HG03575 (cell line): ENCODE results near the gene CBARP.

Experiments
- ATAC-seq: cut with Tn5 transposase; IDR thresholded peaks from one replicate; pipeline ENCODE4 v1.9.1; 2021; ENCODE audit not compliant: unreplicated experiment, insufficient number of reproducible peaks, low FRiP score; ENCODE audit errors: extremely low read depth

The CBARP gene

DNA sequence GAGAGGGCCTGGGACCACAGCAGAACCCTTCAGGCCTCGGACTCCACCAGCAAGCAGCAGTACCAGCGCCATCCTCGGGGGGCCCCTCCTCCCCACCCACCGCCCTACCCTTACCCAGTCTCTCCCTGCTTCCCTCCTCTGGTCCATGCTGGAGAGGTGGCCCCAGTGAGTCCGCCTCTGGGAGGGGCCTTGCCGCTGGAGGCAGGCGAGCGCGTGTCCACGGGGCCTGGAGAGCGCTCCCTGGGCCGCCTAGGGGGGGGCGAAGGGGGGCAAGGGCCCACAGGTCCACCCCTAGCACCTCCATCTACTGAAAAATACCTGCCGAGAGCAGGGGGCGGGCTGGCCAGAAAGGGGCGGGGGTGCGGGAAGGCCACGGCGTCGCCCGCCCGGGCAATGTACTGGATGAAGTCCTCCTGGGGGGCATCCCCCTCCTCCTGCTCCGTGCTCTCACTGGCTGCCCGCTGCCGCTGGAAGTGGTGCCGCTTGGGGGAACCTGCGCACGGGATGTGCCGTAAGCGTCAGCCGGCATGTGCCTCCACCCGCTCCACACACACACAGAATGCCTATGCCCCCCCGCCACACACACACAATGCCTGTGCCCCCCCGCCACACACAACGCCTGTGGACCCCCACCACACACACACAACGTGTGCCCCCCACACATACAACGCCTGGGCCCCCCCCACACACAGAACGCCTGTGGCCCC is 6.9 kb downstream of the CBARP start:
- ATAC-seq = no peak

DNA sequence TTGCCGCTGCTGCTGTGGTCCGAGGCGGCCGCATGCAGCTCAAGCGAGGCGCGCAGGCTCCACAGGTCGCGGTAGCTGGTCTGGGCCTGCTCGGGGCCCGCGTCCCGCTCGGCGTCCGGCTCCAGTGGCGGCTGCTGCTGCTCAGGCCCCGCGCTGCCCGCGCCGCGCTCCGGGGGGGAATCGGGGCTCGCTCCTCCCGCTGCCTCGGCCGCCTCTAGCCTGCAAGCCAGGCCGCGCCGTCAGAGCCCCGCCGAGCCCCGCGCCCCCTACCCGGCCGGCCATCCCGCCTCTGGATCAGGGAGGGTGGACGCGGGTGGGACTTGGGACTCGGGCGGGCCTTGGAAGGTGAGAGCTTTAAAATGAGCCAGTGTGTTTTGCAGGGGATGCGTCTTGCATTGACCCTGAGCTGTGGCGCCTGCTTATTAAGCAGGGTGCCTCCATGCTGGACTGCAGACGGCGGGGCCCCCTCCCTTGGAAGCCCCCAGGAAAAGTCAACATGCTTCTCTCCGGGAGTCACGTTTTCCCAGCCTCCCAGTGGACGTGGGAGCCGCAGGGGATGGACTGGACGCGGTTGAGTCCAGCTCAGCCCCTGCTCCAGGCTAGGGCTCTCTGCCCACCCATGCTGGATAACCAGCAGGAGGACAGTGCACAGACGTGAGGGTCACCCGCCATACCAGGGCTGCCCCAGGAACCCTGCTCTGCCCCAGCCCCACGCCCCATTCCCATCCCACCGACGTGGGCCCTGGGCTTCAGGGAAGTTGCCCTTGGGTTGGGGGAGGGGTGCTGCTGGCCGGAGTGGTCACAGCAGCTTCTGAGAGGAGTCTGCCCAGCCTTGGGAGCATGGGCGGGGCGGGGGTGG is 7.7 kb downstream of the CBARP start:
- no peak for ATAC-seq

DNA sequence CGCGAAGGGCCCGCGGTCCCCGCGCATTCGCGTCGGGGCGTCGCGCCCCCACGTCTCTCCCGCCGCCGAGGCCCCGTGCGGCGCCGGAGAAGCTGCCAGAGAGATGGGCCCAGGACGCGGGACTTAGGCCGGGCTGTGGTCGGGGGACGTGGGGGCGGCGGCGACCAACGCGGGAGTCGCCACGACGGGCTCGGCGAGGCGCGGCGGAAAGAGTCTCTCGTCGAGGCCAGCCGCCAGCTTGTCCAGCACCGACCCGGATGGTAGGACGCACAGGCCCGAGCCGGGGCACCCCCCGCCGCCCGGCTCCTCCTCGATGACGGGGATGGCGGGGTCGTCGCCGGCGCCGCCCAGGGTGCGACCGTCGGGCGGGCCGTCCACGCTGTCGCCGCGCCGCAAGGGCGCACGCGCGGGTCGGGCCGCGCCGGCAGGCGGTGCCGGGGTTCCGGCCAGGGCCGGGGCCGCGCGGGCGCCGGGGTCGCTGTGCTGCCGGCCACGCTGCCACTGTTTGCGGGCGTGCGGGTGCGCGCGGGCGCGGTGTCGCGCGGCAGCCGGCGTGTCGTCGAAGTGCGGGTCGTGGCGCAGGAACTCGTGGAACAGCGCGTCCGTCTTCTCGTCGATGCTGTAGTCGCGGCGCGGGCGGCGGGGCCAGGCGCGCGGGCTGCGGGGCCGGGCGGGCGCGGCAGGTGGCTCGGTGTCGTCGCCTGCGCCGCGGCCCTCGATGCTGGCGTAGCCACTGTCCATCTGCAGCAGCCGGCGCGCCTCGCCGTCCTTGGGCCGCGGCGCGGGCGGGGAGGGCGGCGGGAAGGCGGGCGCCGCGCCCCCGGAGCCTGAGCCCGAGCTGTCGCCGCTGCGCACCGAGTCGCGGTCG is 8.5 kb downstream of the CBARP start:
- no peak for ATAC-seq

DNA sequence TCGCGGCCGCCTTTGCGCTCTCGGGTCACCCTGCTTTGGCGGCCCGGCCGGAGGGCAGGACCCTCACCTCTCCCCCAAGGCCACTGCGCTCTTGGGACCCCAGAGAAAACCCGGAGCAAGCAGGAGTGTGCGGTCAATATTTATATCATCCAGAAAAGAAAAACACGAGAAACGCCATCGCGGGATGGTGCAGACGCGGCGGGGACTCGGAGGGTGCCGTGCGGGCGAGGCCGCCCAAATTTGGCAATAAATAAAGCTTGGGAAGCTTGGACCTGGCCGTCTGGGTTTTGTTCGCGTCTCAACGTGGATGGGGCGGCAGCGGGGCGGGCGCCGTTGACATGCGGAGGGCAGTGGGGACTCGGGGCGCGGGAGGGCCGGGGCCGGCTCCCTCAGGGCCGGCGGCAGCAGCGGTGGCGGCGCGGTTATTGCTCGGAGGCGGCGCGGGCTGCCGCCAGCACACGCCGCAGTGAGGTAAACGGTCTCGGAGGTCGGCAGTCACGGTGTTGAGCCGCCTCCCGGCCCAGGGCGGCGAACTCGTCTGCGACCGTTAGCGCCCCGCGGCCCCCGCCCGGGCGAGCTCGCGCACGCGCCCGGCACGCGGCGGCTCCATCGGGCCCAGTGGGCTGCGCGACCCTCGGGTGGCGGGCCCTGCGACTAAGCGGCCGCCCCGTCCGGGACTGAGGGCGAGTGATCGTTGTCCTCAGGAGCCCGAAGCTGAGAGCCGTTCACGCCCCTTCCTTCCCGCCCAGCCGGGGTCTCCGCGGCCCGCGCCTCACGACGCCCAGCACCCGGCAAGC is 9.4 kb downstream of the CBARP start:
- ATAC-seq = no peak

DNA sequence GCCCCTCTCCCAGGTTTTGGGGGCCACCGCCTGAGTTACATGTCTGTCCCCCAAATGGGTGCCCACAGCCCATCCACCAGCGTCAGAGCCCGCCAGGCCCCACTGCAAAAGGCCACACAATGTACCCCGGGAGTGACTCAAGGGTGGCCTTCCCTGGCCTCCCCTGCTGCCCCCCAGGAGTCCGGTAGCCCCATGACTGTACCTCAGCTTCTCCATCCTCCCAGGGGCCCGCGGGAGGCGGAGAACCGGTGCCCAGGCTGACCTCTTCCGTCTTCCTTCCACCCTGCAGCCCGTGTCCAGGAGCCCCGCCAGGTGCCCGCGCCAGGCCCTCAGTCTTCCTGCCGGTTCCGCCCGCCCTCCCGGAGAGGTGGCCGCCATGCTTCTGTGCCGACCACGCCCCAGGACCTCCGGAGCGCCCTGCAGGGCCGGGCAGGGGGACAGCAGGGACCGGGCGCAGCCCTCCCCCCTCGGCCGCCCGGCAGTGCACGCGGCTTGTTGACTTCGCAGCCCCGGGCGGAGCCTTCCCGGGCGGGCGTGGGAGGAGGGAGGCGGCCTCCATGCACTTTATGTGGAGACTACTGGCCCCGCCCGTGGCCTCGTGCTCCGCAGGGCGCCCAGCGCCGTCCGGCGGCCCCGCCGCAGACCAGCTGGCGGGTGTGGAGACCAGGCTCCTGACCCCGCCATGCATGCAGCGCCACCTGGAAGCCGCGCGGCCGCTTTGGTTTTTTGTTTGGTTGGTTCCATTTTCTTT is 10.3 kb downstream of the CBARP start:
- ATAC-seq = no peak

DNA sequence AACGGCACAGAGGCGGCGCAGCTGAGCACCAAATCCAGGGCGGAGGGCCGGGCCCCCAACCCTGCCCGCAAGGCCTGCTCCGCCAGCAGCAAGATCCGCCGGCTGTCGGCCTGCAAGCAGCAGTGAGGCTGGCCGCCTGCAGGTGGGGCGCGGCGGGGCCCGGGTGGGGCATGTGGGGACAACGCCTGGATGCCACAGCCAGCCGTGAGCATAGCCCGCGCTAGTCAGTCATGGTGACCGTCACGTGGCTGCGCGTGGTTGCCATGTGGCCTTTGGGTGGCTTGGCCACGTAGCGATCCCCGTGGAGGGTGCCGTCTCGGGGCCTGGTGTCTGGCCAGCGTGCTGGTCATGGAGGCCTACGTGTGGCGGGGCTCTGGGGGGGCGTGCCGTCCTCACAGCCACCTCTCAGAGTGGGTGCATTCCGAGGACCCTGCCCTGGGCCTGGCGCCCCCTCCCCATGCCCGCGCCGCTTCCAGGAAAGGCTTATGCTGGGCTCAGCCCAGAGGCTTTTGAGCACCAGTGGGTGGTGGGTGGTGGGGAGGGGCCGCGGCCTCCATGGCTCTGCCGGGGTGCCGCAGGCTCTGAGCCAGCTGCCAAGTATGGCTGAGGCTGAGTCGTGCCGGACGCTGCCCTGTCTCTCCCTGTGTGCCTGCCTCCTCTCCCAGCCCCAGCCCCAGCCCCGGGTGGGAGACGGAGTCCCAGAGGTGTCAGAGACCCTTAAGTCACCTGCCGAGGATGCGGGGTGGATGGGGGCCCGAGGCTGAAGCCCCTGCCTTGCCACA is 11.1 kb downstream of the CBARP start:
- no peak for ATAC-seq

DNA sequence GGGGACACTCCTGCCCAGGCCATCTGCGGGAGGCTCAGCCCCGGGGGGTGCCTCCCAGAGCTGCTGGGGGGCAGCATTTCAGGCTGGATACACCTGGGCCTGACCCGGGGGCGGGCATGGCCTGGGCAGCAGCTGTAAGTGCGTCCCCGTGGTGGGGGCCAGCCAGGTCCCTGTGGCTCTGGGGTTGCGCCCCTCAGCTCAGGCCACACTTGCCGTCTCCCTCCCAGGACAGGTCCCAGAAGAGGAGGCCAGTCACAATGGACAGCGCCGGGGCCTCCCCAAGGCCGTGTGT is 11.6 kb downstream of the CBARP start:
- no peak for ATAC-seq

DNA sequence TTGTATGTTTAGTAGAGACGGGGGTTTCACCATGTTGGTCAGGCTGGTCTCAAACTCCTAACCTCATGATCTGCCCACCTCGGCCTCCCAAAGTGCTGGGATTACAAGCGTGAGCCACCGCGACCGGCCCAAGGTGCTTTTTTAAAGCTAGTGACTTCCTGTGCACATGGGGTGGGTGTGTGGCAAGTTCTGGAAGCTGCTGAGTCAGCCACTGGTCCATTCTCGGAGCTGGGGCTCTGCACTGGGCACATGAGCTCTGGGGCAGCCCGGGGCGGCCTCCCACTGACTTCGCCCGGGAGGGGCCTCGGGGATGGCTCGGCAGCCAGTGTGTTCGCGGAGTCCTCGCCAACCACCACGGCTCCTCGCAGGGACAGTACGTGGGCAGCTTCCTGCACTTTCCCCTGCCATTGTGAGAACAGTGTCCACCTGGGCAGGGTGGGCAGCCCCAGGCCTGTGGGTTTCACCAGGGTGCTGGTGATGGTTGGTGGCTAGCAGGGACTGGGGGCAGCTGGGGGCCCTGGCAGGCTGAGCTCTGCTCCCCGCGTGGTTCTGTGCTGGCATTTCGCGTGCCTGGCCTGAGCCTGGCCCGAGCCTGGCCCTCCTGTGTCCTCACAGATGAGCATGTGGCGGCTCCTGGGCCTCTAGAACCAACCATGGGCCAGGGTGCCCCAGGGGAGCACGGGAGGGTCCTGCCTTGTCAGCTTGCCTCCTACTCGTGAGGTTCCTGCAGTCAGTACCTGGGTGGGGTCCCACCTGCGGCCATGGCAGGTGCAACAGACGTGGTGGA is 12.2 kb downstream of the CBARP start:
- ATAC-seq = no peak

DNA sequence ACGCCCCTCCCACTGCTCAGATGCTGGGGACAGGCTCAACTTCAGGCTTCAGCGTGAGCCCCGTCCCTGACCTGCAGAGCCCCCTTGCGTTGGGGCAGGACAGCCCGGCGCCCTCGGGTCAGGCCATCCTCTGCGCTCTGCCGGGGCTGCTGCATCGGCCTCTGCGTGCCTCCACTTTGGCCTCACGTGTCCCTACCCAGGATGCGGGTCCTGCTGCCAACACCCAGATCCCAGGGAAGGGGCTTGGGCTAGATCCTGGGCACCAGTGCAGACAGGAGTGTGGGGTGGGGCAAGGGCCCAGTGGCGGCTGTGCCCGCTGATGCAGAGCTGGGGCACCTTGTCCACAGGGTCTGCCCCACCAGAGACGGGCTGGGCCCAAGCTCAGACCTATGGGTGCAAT is 13.0 kb downstream of the CBARP start:
- ATAC-seq = no peak

DNA sequence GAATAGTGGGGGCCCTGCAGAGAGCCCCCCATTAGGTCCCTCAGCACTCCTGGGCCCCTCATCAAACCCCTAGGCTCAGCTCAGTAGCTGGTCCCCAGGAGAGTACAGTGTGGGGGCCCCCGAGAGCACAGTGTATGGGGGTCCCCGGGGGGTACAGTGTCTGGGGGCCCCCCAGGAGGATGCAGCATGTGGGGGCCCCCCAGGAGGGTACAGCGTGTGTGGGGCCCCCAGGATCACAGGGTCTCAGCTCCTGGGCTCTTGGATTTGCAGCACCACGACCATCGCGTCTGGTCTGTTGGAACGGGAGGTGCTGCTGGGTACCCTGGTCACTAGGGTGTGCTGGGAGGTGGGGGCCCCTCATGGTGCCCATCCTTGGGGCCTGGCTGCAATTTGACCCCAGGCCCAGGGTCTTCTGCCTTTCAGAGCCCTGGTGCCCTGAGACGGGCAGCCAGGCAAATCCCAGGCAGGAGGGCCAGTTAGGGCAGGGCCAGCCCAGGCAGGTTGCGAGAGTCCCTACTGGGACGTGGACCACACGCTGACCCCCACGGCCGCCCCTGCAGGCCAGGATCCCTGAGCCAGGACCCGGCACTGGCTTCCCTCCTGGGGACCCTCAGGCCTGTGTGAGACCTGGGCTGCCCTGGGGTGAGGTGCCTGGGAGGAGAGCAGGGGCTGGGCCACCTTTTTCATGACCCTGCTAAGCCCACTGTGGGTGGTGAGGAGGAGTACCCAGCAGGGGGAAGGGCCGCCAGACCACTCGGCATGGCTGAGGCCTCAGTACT is 13.6 kb downstream of the CBARP start:
- no peak for ATAC-seq

DNA sequence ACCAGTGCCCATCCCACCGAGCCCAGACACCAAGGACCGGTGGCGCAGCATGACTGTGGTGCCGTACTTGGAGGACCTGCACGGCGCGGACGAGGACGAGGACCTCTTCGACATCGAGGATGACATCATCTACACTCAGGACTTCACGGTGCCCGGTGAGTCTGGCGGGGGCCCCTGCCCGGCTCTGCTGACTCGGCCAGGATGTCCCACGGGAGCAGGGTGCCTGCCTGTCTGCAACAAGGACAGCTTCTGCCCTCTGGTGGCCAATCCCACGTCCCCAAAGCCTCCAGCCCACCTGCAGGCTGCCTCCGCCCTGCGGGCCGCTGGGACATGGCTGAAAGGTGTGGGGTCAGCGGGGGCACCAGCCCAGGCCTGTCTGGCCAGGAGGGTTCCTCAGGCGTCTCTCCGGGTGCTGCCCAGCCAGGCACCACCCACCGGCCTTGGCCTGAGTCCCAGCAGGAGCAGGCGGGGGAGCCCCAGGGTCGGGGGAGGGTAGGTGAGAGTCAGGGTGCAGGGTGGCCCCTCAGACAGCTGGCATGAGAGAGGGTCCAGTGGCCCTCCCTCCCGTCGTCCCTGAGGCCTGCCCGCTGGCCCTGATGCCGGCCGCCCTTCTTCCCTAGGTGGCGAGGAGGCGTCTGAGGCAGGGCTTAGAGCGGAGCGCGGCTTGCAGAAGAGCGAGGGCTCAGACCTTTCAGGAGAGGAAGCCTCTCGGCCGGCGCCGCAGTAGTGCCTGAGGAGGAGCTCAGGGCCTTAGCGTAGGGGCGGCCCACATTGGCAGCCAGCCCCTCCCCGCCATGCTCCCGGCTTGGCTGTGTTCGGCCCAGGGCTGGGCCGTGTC is 14.6 kb downstream of the CBARP start:
- ATAC-seq = no peak

DNA sequence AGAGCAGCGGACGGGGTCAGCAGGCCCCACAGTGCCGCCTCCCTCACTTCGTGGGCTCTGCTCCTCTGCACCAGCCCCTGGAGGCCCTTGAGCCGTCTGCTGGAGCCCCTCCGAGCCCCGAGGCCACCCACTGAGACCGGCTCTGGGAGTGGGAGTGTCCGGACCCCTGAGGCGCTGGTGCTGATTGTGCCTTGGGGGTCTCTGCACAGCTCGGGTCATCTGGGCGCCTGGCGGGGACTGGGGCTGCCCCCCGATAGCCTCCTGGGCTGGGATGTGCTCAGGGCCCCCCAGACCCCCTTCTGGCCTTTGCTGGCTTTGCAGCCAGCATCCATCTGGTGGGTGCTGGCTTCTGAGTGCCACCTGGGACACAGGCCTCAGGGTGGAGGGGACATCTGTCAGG is 15.4 kb downstream of the CBARP start:
- ATAC-seq = no peak

DNA sequence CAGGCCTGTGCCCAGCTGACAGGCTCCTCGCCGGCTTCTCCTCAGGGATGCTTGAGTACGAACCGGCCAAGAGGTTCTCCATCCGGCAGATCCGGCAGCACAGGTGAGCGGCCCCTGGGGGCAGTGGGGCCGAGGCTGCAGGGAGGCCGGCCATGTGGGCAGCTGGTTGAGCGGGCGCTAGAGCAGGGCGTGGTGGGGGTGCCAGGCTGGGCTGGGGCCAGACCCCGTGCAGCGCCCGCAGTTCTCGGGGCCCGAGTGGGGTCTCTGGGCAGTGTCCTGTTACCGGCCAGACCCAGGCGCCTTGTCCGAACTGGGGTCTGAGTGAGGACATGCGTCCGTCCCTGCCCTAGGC is 15.9 kb downstream of the CBARP start:
- no peak for ATAC-seq

DNA sequence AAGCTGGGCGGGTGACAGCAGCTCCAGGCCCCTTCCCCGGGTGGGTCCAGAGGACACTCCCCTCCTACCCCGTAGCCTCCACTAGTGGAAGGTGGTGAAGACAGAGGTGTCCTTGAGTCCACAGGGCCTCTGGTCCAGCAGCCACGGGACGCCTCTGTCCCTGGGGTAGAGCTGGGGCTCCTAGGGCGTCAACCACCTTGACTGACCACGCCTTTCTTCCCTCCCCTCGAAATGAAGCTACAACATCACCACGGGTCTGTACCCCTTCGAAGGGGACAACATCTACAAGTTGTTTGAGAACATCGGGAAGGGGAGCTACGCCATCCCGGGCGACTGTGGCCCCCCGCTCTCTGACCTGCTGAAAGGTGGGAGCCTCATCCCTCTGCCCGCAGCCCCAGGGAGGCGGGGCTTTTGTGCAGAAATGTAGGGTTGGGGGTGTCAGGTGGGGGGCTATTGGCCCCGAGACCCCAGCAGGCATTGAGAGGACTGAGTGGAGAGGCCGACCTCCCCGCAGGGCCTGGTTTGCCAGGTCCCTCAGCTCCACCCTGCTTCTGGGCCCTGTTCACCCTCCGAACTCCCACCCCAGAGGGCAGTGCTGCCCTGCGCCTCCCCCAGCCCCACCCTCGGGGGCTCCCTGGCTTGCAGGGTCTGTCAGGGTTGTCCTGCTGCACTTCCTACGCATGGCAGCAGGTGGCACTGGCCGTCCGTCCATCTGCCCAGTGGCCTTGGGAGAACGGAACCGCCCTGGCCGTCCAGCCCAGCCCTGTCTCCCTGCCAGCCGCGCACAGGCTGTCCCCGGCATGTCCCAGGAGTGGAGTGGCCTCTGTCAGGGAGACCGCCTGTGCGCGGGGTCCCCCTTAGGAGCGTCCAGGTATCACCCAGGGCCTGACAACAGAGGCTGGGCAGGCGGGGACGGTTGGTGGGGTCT is 16.6 kb downstream of the CBARP start:
- no peak for ATAC-seq
